ENCODE data around the gene RGL3. TPM values are rescaled to one million over a fixed set of nuclear protein-coding genes. Genes with fewer than 3 reads are reported as not detected.
A peak's percentile ranks its signal among the peaks of the same experiment; 100 is the strongest.

Gene RGL3
- total and polyA plus RNA-seq, 9 of the 15 experiments (the other 6 are each of a cell fraction or from before 2014, with no cell fraction given), result 0.12 to 0.61 (median 0.32) TPM; not detected in 4

DNA sequence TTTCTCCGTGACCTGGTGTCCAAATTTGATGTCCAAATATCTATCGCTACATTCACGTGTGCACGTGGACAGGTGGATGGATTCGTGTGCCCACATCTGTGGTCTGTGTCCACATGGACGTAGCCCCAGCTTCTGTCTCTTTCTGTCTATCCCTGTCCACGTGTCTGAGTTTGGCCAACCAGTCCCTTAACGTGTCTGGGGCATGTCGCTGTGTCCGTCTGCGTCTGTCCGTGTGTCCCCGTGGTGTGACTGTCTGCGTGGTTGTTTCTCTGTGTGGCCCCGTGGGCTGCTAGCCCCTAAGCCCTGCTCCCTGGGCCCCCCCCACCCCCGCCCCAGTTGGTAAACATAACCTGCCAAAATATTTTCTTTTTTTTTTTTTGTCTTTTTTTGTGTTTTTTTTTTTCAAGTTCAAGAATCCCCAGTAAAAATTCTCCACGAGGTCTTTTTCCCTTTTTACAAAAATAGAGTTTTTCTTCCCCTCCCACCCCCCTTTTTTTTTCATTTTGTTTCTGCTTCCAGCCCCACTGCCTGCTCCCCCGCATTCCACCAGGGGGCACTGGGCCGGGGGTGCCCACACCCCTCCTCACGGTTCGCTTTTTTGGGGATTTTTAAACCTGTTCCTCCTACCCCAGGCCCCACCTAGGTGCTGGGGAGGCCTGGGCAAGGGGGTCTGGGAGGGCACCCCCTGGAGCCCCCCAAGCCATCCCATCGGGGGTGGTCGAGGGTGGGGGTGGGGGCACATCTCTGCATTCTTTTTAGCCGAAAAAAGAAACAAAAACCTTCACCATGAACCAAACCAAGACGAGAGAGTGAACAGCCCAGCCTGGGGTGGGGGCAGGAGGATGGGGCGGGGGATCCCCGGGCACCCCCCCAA, 34.6 kb upstream of the RGL3 start (continued):
- TF ChIP-seq REST (IDR thresholded peaks at IDR 0.05; ENCODE audit: borderline replicate concordance) (peak; percentile 13; the same call in 1 of the 2 replicates), REST (CRISPR knock-in tag; IDR thresholded peaks at IDR 0.05; ENCODE audit: low read depth) (no peak), TEAD1 (CRISPR knock-in tag; IDR thresholded peaks at IDR 0.05) (0 out of 4 replicates have a peak, but pooled peaks of 1 of the 2 experiments have one; percentile 34), EGR1 (conservative IDR thresholded peaks at IDR 0.05) (0 out of 2 replicates have a peak, but pooled peaks have one; percentile 8), MAZ (CRISPR knock-in tag; conservative IDR thresholded peaks at IDR 0.05 in 1 of 2, IDR thresholded peaks at IDR 0.05 in 1 of 2) (peak in 1 of 2 experiments; percentile 57; a peak in 2 of 4 replicates), HDGF (IDR thresholded peaks at IDR 0.05) (no peak), CTCFL (IDR thresholded peaks at IDR 0.05; ENCODE audit: borderline replicate concordance, insufficient read depth, low read depth, low read length, poor library complexity, severe bottlenecking) (peak; percentile 76)
- TF ChIP-seq, protein P1, sequence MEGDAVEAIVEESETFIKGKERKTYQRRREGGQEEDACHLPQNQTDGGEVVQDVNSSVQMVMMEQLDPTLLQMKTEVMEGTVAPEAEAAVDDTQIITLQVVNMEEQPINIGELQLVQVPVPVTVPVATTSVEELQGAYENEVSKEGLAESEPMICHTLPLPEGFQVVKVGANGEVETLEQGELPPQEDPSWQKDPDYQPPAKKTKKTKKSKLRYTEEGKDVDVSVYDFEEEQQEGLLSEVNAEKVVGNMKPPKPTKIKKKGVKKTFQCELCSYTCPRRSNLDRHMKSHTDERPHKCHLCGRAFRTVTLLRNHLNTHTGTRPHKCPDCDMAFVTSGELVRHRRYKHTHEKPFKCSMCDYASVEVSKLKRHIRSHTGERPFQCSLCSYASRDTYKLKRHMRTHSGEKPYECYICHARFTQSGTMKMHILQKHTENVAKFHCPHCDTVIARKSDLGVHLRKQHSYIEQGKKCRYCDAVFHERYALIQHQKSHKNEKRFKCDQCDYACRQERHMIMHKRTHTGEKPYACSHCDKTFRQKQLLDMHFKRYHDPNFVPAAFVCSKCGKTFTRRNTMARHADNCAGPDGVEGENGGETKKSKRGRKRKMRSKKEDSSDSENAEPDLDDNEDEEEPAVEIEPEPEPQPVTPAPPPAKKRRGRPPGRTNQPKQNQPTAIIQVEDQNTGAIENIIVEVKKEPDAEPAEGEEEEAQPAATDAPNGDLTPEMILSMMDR (IDR thresholded peaks at IDR 0.05 in 2 of 3, conservative IDR thresholded peaks at IDR 0.05 in 1 of 3; ENCODE audit: insufficient read depth in 2 of 3, low read depth in 1 of 3, low read length in 3 of 3), result peak; percentile 57 to 62 (median 61)
